Effector memory CD4-positive, alpha-beta T cell (primary cell): ENCODE data around the gene SLC39A11.

Experiments used
- DNase-seq, 3 donors: peaks; one replicate each; pipeline ENCODE4 v3.0.0-alpha.2; 2020
- H3K27ac ChIP-seq: 2 replicates; pipeline ENCODE4 v1.7.0; 2013; ENCODE audit warnings: mild to moderate bottlenecking, low read length, moderate library complexity; ENCODE audit not compliant: insufficient read depth, poor library complexity, severe bottlenecking
- H3K27me3 ChIP-seq: replicated peaks from 2 replicates; pipeline ENCODE4 v1.7.0; 2013; ENCODE audit warnings: mild to moderate bottlenecking, low read length; ENCODE audit not compliant: insufficient read depth, control insufficient read depth, poor library complexity, severe bottlenecking
- H3K36me3 ChIP-seq: 2 replicates; pipeline ENCODE4 v1.7.0; 2013; ENCODE audit warnings: mild to moderate bottlenecking, low read length, moderate library complexity; ENCODE audit not compliant: control insufficient read depth, insufficient read depth
- H3K4me1 ChIP-seq: 2 replicates; pipeline ENCODE4 v1.7.0; 2013; ENCODE audit warnings: low read length, mild to moderate bottlenecking; ENCODE audit not compliant: control insufficient read depth, insufficient read depth, poor library complexity, severe bottlenecking
- H3K4me3 ChIP-seq: 2 replicates; pipeline ENCODE4 v1.7.0; 2013; ENCODE audit warnings: low read length, low read depth, mild to moderate bottlenecking; ENCODE audit not compliant: insufficient read depth, poor library complexity, severe bottlenecking
- H3K9me3 ChIP-seq: 2 replicates; pipeline ENCODE4 v1.7.0; 2013; ENCODE audit warnings: mild to moderate bottlenecking, low read length, moderate library complexity; ENCODE audit not compliant: control insufficient read depth

SLC39A11 gene

GRCh38 chr17:72699545-72699944 lies 392.9 kb downstream of the SLC39A11 start:
- Histone ChIP-seq H3K27me3 (no peaks in the 10 kb centered on the region), H3K36me3 (no peaks in the 10 kb centered on the region), H3K27ac (no peak overlapping the region), H3K9me3 (no peaks in the 10 kb centered on the region), H3K4me3 (no peak overlapping the region), H3K4me1 (no peaks in the 10 kb centered on the region)
- no peak for DNase-seq

- H3K4me3 ChIP-seq, result no peak overlapping the region
- H3K9me3 ChIP-seq, result no peaks in the 10 kb centered on the region
- no peak for DNase-seq
- H3K4me1 ChIP-seq, result no peaks in the 10 kb centered on the region
- H3K27me3 ChIP-seq, result no peaks in the 10 kb centered on the region
- H3K36me3 ChIP-seq, result no peaks in the 10 kb centered on the region
- no peak overlapping the region for H3K27ac ChIP-seq
These were observed 394.8 kb downstream of the SLC39A11 start for GRCh38 chr17:72697602-72698146.

- DNase-seq, result no peak
- Histone ChIP-seq H3K9me3 (no peaks in the 10 kb centered on the region), H3K4me1 (no peaks in the 10 kb centered on the region), H3K36me3 (no peaks in the 10 kb centered on the region), H3K27me3 (no peaks in the 10 kb centered on the region), H3K4me3 (no peak overlapping the region), H3K27ac (no peak overlapping the region)
These were observed 395.8 kb downstream of the SLC39A11 start for GRCh38 chr17:72696721-72697120.

GRCh38 chr17:72696156-72696555 lies 396.3 kb downstream of the SLC39A11 start:
- Histone ChIP-seq H3K36me3 (no peaks in the 10 kb centered on the region), H3K9me3 (no peaks in the 10 kb centered on the region), H3K4me1 (no peaks in the 10 kb centered on the region)

GRCh38 chr17:72693956-72694355 lies 398.5 kb downstream of the SLC39A11 start:
- no peak for DNase-seq
- Histone ChIP-seq H3K4me3 (no peak overlapping the region), H3K9me3 (no peaks in the 10 kb centered on the region), H3K27me3 (no peaks in the 10 kb centered on the region), H3K36me3 (no peaks in the 10 kb centered on the region), H3K27ac (no peak overlapping the region), H3K4me1 (no peaks in the 10 kb centered on the region)

More at GRCh38 chr17:72696156-72696555, 396.3 kb downstream of the SLC39A11 start:
- Histone ChIP-seq H3K4me3 (no peak overlapping the region), H3K27me3 (no peaks in the 10 kb centered on the region), H3K27ac (no peak overlapping the region)
- no peak for DNase-seq

GRCh38 chr17:72693151-72693878 lies 399.2 kb downstream of the SLC39A11 start:
- H3K36me3 ChIP-seq, result no peaks in the 10 kb centered on the region
- H3K4me1 ChIP-seq, result no peaks in the 10 kb centered on the region
- H3K27ac ChIP-seq, result no peak overlapping the region
- DNase-seq, result no peak
- H3K27me3 ChIP-seq, result no peaks in the 10 kb centered on the region
- H3K4me3 ChIP-seq, result no peak overlapping the region
- no peaks in the 10 kb centered on the region for H3K9me3 ChIP-seq

- H3K4me1 ChIP-seq, result no peaks in the 10 kb centered on the region
- DNase-seq, result no peak
These were observed 399.8 kb downstream of the SLC39A11 start for GRCh38 chr17:72692676-72693075.

GRCh38 chr17:72691586-72691985 lies 400.9 kb downstream of the SLC39A11 start:
- H3K27ac ChIP-seq, result no peak overlapping the region
- no peaks in the 10 kb centered on the region for H3K9me3 ChIP-seq
- H3K27me3 ChIP-seq, result no peaks in the 10 kb centered on the region
- no peaks in the 10 kb centered on the region for H3K36me3 ChIP-seq
- H3K4me1 ChIP-seq, result no peaks in the 10 kb centered on the region
- no peak overlapping the region for H3K4me3 ChIP-seq
- DNase-seq, result no peak

More at GRCh38 chr17:72692676-72693075, 399.8 kb downstream of the SLC39A11 start:
- Histone ChIP-seq H3K9me3 (no peaks in the 10 kb centered on the region), H3K27me3 (no peaks in the 10 kb centered on the region), H3K4me3 (no peak overlapping the region), H3K27ac (no peak overlapping the region), H3K36me3 (no peaks in the 10 kb centered on the region)

GRCh38 chr17:72691017-72691416 lies 401.5 kb downstream of the SLC39A11 start:
- DNase-seq, result no peak
- H3K27ac ChIP-seq, result no peak overlapping the region

GRCh38 chr17:72687886-72688285 lies 404.6 kb downstream of the SLC39A11 start:
- H3K27me3 ChIP-seq, result no peaks in the 10 kb centered on the region
- no peaks in the 10 kb centered on the region for H3K36me3 ChIP-seq
- no peak for DNase-seq
- H3K9me3 ChIP-seq, result no peaks in the 10 kb centered on the region
- H3K27ac ChIP-seq, result no peak overlapping the region
- no peaks in the 10 kb centered on the region for H3K4me1 ChIP-seq
- H3K4me3 ChIP-seq, result no peak overlapping the region

More at GRCh38 chr17:72691017-72691416, 401.5 kb downstream of the SLC39A11 start:
- H3K9me3 ChIP-seq, result no peaks in the 10 kb centered on the region
- H3K4me3 ChIP-seq, result no peak overlapping the region
- H3K27me3 ChIP-seq, result no peaks in the 10 kb centered on the region
- H3K36me3 ChIP-seq, result no peaks in the 10 kb centered on the region
- no peaks in the 10 kb centered on the region for H3K4me1 ChIP-seq
